GM23338 (cell line): ENCODE results near the gene SLC35B4. TPM values are rescaled to one million over a fixed set of nuclear protein-coding genes. Genes with fewer than 3 reads are reported as not detected.
A peak's percentile ranks its signal among the peaks of the same experiment; 100 is the strongest.

Source experiments
- ATAC-seq: fragments of 200-7000 bp; cut with Tn5 transposase; 3 replicates; pipeline ENCODE4 v1.9.1; 2020
- DNase-seq: peaks from one replicate; pipeline ENCODE4 v3.0.0-alpha.2; 2015; ENCODE audit warnings: low spot score
- H2AFZ ChIP-seq: fragments of 200-600 bp; sonication (generic); 2 replicates; pipeline ENCODE4 v1.8.0; 2016; ENCODE audit warnings: antibody characterized with exemption, mild to moderate bottlenecking, moderate library complexity
- H3F3A ChIP-seq: fragments of 200-600 bp; sonication (generic); replicated peaks from 2 replicates; pipeline ENCODE4 v1.8.0; 2017; ENCODE audit warnings: antibody characterized with exemption, mixed run types, low read depth
- H3K27ac ChIP-seq: fragments of 200-600 bp; sonication (generic); 2 replicates; pipeline ENCODE4 v1.6.1; 2016; ENCODE audit warnings: low read depth
- H3K27me3 ChIP-seq: fragments of 200-600 bp; sonication (generic); 2 replicates; pipeline ENCODE4 v1.8.0; 2016; ENCODE audit warnings: mild to moderate bottlenecking, mixed run types, moderate library complexity; ENCODE audit not compliant: insufficient read depth
- H3K36me3 ChIP-seq: fragments of 200-600 bp; sonication (generic); 2 replicates; pipeline ENCODE4 v1.8.0; 2016; ENCODE audit warnings: mild to moderate bottlenecking; ENCODE audit not compliant: insufficient read depth
- H3K4me1 ChIP-seq: fragments of 200-600 bp; sonication (generic); 2 replicates; pipeline ENCODE4 v1.8.0; 2016; ENCODE audit warnings: mild to moderate bottlenecking, moderate library complexity; ENCODE audit not compliant: insufficient read depth
- H3K4me2 ChIP-seq: fragments of 200-600 bp; sonication (generic); 2 replicates; pipeline ENCODE4 v1.7.1; 2017; ENCODE audit warnings: mixed run types
- H3K4me3 ChIP-seq: fragments of 200-600 bp; sonication (generic); 2 replicates; pipeline ENCODE4 v1.6.1; 2016; ENCODE audit warnings: mixed run types
- H3K79me2 ChIP-seq: fragments of 200-600 bp; sonication (generic); replicated peaks from 2 replicates; pipeline ENCODE4 v1.8.0; 2017; ENCODE audit warnings: mild to moderate bottlenecking; ENCODE audit not compliant: insufficient read depth
- H3K9me2 ChIP-seq: fragments of 200-600 bp; sonication (generic); 2 replicates; pipeline ENCODE4 v1.8.0; 2017; ENCODE audit not compliant: insufficient read depth
- H4K20me1 ChIP-seq: fragments of 200-600 bp; sonication (generic); replicated peaks from 2 replicates; pipeline ENCODE4 v1.8.0; 2017; ENCODE audit warnings: mild to moderate bottlenecking; ENCODE audit not compliant: insufficient read depth
- H3K27ac Mint-ChIP-seq: 2 replicates; pipeline ENCODE4 v1.8.0; 2020; ENCODE audit warnings: inconsistent platforms, mild to moderate bottlenecking, moderate library complexity, mixed read lengths
- H3K27me3 Mint-ChIP-seq: 3 replicates; pipeline ENCODE4 v1.8.0; 2022; ENCODE audit warnings: low read depth, mild to moderate bottlenecking, moderate library complexity, mixed read lengths, inconsistent platforms; ENCODE audit not compliant: insufficient read depth, poor library complexity
- H3K36me3 Mint-ChIP-seq: 3 replicates; pipeline ENCODE4 v1.8.0; 2021; ENCODE audit warnings: low read depth, mild to moderate bottlenecking, inconsistent platforms, moderate library complexity, mixed read lengths
- H3K4me1 Mint-ChIP-seq: 3 replicates; pipeline ENCODE4 v1.8.0; 2020; ENCODE audit warnings: mild to moderate bottlenecking, inconsistent platforms, mixed read lengths
- H3K4me3 Mint-ChIP-seq: 3 replicates; pipeline ENCODE4 v1.8.0; 2021; ENCODE audit warnings: moderate library complexity, mild to moderate bottlenecking, inconsistent platforms, mixed read lengths
- H3K9me3 Mint-ChIP-seq: 3 replicates; pipeline ENCODE4 v1.8.0; 2020; ENCODE audit warnings: moderate library complexity, mild to moderate bottlenecking, inconsistent platforms, mixed read lengths
- CTCF ChIP-seq, 2 experiments: fragments of 200-600 bp in 1 of 2; sonication (generic) in 1 of 2; conservative IDR thresholded peaks; 2 replicates each; pipeline versions ENCODE4 v1.5.1 to v1.6.1; 2016 to 2017; ENCODE audit warnings: antibody characterized with exemption in 2 of 2, low read depth in 2 of 2, mild to moderate bottlenecking in 2 of 2, moderate library complexity in 1 of 2
- REST ChIP-seq: IDR thresholded peaks from one replicate; pipeline ENCODE4 v1.6.1; 2018; ENCODE audit warnings: antibody characterized with exemption; ENCODE audit not compliant: unreplicated experiment
- ZNF331 ChIP-seq: fragments of 250-450 bp; sonication (Bioruptor Pico); IDR thresholded peaks from 2 replicates; pipeline ENCODE4 v1.5.0; 2020; ENCODE audit warnings: low read depth, mild to moderate bottlenecking, moderate library complexity
- polyA plus RNA-seq: library from polyadenylated mRNA; unstranded; fragments of >200 nt; fragmentation: Nextera tagmentation; extraction: Ambion mirVana; gene quantifications from 2 replicates; pipeline ENCODE4 v1.2.1, GENCODE V29; 2016
- total RNA-seq: library from RNA; depleted of rRNA; stranded (reverse); fragments of >200 nt; shearing (Covaris generic); gene quantifications from 2 replicates; pipeline ENCODE4 v1.2.3, GENCODE V29; 2014

SLC35B4 gene
- total and polyA plus RNA-seq, 2 experiments from 2014 or later = 22.6 to 29.7 TPM

GRCh38 chr7:134350709-134351108 is 34.0 kb upstream of the SLC35B4 start:
- H3K27ac Mint-ChIP-seq = no peak overlapping the region
- Histone ChIP-seq H3F3A (no peaks in the 10 kb centered on the region), H2AFZ (peak overlapping the region; percentile 53), H3K36me3 (no peaks in the 10 kb centered on the region), H3K79me2 (no peaks in the 10 kb centered on the region), H3K27ac (no peak overlapping the region), H3K9me2 (peaks cover 10% of the 10 kb centered on the region; the same call in 1 of the 2 replicates), H3K4me1 (0 out of 2 replicates have a peak, but pooled peaks cover 8% of the 10 kb centered on the region), H3K4me3 (no peak overlapping the region), H3K4me2 (0 out of 2 replicates have a peak overlapping the region, but pooled peaks have one; percentile 44), H4K20me1 (no peaks in the 10 kb centered on the region), H3K27me3 (no peaks in the 10 kb centered on the region)
- peaks cover 7% of the 10 kb centered on the region; the same call in 2 of the 3 replicates for H3K9me3 Mint-ChIP-seq
- DNase-seq (no peak), ATAC-seq (no peak)
- H3K36me3 Mint-ChIP-seq = no peaks in the 10 kb centered on the region
- peaks cover 8% of the 10 kb centered on the region for H3K27me3 Mint-ChIP-seq
- TF ChIP-seq REST = no peak
- no peak for TF ChIP-seq CTCF (conservative IDR thresholded peaks at IDR 0.05; ENCODE audit: low read depth in 2 of 2)
- no peak overlapping the region for H3K4me3 Mint-ChIP-seq
- peaks cover 12% of the 10 kb centered on the region for H3K4me1 Mint-ChIP-seq

GRCh38 chr7:134347567-134347966 is 30.8 kb upstream of the SLC35B4 start:
- Histone ChIP-seq H3K4me1 (0 out of 2 replicates have a peak, but pooled peaks cover 8% of the 10 kb centered on the region), H2AFZ (no peak overlapping the region), H3K27me3 (no peaks in the 10 kb centered on the region), H3K27ac (no peak overlapping the region), H3K36me3 (no peaks in the 10 kb centered on the region), H3K4me2 (no peak overlapping the region), H3K9me2 (peaks cover 10% of the 10 kb centered on the region; the same call in 1 of the 2 replicates), H3K4me3 (no peak overlapping the region), H3K79me2 (no peaks in the 10 kb centered on the region), H3F3A (no peaks in the 10 kb centered on the region), H4K20me1 (no peaks in the 10 kb centered on the region)
- H3K4me3 Mint-ChIP-seq = no peak overlapping the region
- H3K36me3 Mint-ChIP-seq = no peaks in the 10 kb centered on the region
- peaks cover 6% of the 10 kb centered on the region for H3K27me3 Mint-ChIP-seq
- no peak for ATAC-seq
- no peak overlapping the region for H3K27ac Mint-ChIP-seq
- peaks cover 12% of the 10 kb centered on the region for H3K4me1 Mint-ChIP-seq
- TF ChIP-seq ZNF331 (CRISPR knock-in tag) (no peak), CTCF (conservative IDR thresholded peaks at IDR 0.05; ENCODE audit: low read depth in 2 of 2) (peak in 1 of 2 experiments; percentile 41; a peak in 3 of 4 replicates)
- no peak for DNase-seq
- H3K9me3 Mint-ChIP-seq = peaks cover 7% of the 10 kb centered on the region; the same call in 2 of the 3 replicates
